SU-DHL-6 (cell line): Measurements from ENCODE around the gene PI4KA.

ENCODE experiments used
- H2AFZ ChIP-seq: fragments of 200-600 bp; sonication (generic); 2 replicates; pipeline ENCODE4 v1.6.1; 2014; ENCODE audit warnings: low read depth, mild to moderate bottlenecking, moderate library complexity, mixed read lengths, antibody characterized with exemption, low read length; ENCODE audit not compliant: severe bottlenecking
- H3F3A ChIP-seq: fragments of 200-600 bp; shearing (Covaris generic); 2 replicates; pipeline ENCODE4 v1.6.0; 2016; ENCODE audit warnings: antibody characterized with exemption, mild to moderate bottlenecking; ENCODE audit not compliant: insufficient read depth
- H3K27ac ChIP-seq: fragments of 200-600 bp; sonication (generic); 2 replicates; pipeline ENCODE4 v1.5.1; 2016; ENCODE audit warnings: low read depth, mild to moderate bottlenecking, low read length, moderate library complexity, mixed read lengths
- H3K27me3 ChIP-seq: fragments of 200-600 bp; sonication (generic), shearing (Covaris generic); 2 replicates; pipeline ENCODE4 v1.6.0; 2014; ENCODE audit warnings: mild to moderate bottlenecking, low read length
- H3K36me3 ChIP-seq: fragments of 200-600 bp; sonication (generic); 2 replicates; pipeline ENCODE4 v1.6.1; 2014; ENCODE audit warnings: mild to moderate bottlenecking, low read length, mixed read lengths
- H3K4me2 ChIP-seq: fragments of 300-600, 200-600 bp; shearing (Covaris generic), sonication (generic); 2 replicates; pipeline ENCODE4 v1.6.0; 2014; ENCODE audit warnings: low read length, low read depth, mild to moderate bottlenecking; ENCODE audit not compliant: poor library complexity, severe bottlenecking
- H3K4me3 ChIP-seq: fragments of 200-600 bp; sonication (generic); 2 replicates; pipeline ENCODE4 v1.5.1; 2014; ENCODE audit warnings: antibody characterized with exemption, low read length, mild to moderate bottlenecking, mixed read lengths; ENCODE audit not compliant: insufficient read depth, poor library complexity, severe bottlenecking
- H3K79me2 ChIP-seq: fragments of 200-600 bp; sonication (generic); 2 replicates; pipeline ENCODE4 v1.6.1; 2014; ENCODE audit warnings: mild to moderate bottlenecking, low read length, moderate library complexity; ENCODE audit not compliant: insufficient read depth
- H3K9ac ChIP-seq: fragments of 200-600 bp; sonication (generic); 2 replicates; pipeline ENCODE4 v1.7.0; 2014; ENCODE audit warnings: mild to moderate bottlenecking, low read length
- H3K9me2 ChIP-seq: fragments of 200-600 bp; sonication (generic); replicated peaks from 2 replicates; pipeline ENCODE4 v1.6.1; 2014; ENCODE audit warnings: low read length; ENCODE audit not compliant: insufficient read depth
- H3K9me3 ChIP-seq: fragments of 200-600 bp; sonication (generic); 2 replicates; pipeline ENCODE4 v1.6.1; 2014; ENCODE audit warnings: low read length, mixed read lengths; ENCODE audit not compliant: insufficient read depth
- H4K20me1 ChIP-seq: fragments of 200-600 bp; sonication (generic); 2 replicates; pipeline ENCODE4 v1.6.1; 2014; ENCODE audit warnings: low read depth, mild to moderate bottlenecking, antibody characterized with exemption, low read length, moderate library complexity, mixed read lengths
- CTCF ChIP-seq: fragments of 200-600 bp; sonication (generic); IDR thresholded peaks from one replicate; pipeline ENCODE4 v1.5.1; 2017; ENCODE audit warnings: antibody characterized with exemption, mild to moderate bottlenecking, low read length, moderate library complexity; ENCODE audit not compliant: insufficient read depth, poor library complexity, severe bottlenecking
- EZH2phosphoT487 ChIP-seq: fragments of 200-600 bp; sonication (generic), shearing (Covaris generic); conservative IDR thresholded peaks from 2 replicates; pipeline ENCODE4 v1.6.1; 2018; ENCODE audit warnings: mild to moderate bottlenecking, antibody characterized with exemption, low read length, moderate library complexity, mixed read lengths

Gene PI4KA

GRCh38 chr22:20776624-20777405 lies 81.8 kb downstream of the PI4KA start:
- Histone ChIP-seq H3K36me3 (no peaks in the 10 kb centered on the region), H3K27ac (no peak overlapping the region), H4K20me1 (no peaks in the 10 kb centered on the region), H2AFZ (no peak overlapping the region), H3F3A (no peaks in the 10 kb centered on the region), H3K79me2 (no peaks in the 10 kb centered on the region), H3K27me3 (no peaks in the 10 kb centered on the region), H3K9me2 (no peaks in the 10 kb centered on the region), H3K9ac (no peak overlapping the region), H3K4me2 (no peak overlapping the region), H3K9me3 (no peaks in the 10 kb centered on the region), H3K4me3 (no peak overlapping the region)
- TF ChIP-seq CTCF: no peak
- TF ChIP-seq EZH2phosphoT487: no peak

- Histone ChIP-seq H3K4me3 (no peak overlapping the region), H3K9ac (no peak overlapping the region), H3F3A (no peaks in the 10 kb centered on the region), H4K20me1 (no peaks in the 10 kb centered on the region), H3K36me3 (no peaks in the 10 kb centered on the region), H3K9me3 (no peaks in the 10 kb centered on the region), H3K27me3 (no peaks in the 10 kb centered on the region), H3K4me2 (no peak overlapping the region), H3K79me2 (no peaks in the 10 kb centered on the region), H2AFZ (no peak overlapping the region), H3K27ac (no peak overlapping the region), H3K9me2 (no peaks in the 10 kb centered on the region)
- TF ChIP-seq EZH2phosphoT487 (no peak), CTCF (no peak)
These were observed 83.2 kb downstream of the PI4KA start for GRCh38 chr22:20775342-20775895.

GRCh38 chr22:20774882-20775281 lies 83.7 kb downstream of the PI4KA start:
- Histone ChIP-seq H3K27me3 (no peaks in the 10 kb centered on the region), H3K36me3 (no peaks in the 10 kb centered on the region), H3K4me3 (no peak overlapping the region), H3K9ac (no peak overlapping the region), H3K9me3 (no peaks in the 10 kb centered on the region), H2AFZ (no peak overlapping the region), H3K79me2 (no peaks in the 10 kb centered on the region), H3F3A (no peaks in the 10 kb centered on the region), H3K9me2 (no peaks in the 10 kb centered on the region), H4K20me1 (no peaks in the 10 kb centered on the region), H3K27ac (no peak overlapping the region), H3K4me2 (no peak overlapping the region)
- TF ChIP-seq EZH2phosphoT487 (no peak), CTCF (no peak)
